Measurements from ENCODE around the gene PALM.
"Not testable (repeated sequence)": the region's sequence is repeated elsewhere in the genome, so short reads cannot be mapped to it uniquely, and the experiment has no call there.

PALM gene

GRCh38 chr19:679418-680286 lies 29.1 kb upstream of the PALM start:
- peak; percentile 81 for DNase-seq (ENCODE audit: low spot score)

- DNase-seq (ENCODE audit: low spot score): peak; percentile 99
These were observed 28.3 kb upstream of the PALM start for GRCh38 chr19:680287-681028.

GRCh38 chr19:681029-682019 lies 27.4 kb upstream of the PALM start:
- DNase-seq (ENCODE audit: low spot score): peak; percentile 7

DNA sequence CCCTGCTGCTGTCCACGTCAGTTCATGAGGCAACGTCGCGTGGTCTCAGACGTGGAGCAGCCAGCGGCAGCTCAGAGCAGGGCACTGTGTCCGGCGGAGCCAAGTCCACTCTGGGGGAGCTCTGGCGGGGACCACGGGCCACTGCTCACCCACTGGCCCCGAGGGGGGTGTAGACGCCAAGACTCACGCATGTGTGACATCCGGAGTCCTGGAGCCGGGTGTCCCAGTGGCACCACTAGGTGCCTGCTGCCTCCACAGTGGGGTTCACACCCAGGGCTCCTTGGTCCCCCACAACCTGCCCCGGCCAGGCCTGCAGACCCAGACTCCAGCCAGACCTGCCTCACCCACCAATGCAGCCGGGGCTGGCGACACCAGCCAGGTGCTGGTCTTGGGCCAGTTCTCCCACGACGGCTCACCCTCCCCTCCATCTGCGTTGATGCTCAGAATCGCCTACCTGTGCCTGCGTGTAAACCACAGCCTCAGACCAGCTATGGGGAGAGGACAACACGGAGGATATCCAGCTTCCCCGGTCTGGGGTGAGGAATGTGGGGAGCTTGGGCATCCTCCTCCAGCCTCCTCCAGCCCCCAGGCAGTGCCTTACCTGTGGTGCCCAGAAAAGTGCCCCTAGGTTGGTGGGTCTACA lies 25.9 kb upstream of the PALM start:
- DNase-seq (ENCODE audit: low spot score): no peak

- peak; percentile 11 for DNase-seq (ENCODE audit: low spot score)
These were observed 23.2 kb upstream of the PALM start for GRCh38 chr19:685454-685931.

DNA sequence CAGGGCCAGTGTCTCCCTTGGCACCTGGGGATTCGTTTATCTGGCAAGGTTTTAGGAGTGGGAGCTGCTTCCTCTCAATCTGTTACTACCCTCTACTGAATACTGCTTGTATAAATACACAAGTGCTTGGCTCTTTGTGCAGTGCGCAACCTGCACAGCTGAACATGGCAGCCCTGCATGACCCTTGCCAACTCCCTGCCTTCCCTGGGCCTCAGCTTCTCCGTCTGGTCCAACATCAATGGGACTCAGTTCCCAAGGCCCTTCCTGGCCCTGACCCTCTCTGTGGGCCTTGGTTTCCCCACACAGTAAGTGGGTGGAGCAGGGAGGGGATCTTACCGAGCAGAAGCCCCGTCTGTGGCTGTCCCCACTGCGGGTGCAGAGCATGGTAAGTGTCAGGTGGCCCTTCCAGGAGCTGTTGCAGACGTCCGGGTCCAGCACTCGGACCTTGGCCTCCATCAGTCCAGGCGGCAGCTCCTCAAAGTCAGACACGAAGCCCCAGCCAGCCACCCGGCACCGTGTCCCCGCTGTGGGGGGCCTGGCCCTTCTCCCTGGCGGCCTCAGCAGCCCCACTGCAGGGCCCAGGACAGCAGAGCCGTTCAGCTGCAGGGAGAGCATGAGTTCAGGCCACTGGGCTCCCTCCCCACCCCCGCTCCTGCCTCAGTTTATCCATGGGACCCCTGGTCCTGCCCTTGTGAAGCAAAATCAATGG lies 22.0 kb upstream of the PALM start:
- no peak for DNase-seq (ENCODE audit: low spot score)

- DNase-seq (ENCODE audit: low spot score): no peak
These were observed 21.1 kb upstream of the PALM start for GRCh38 chr19:687569-688166.

DNA sequence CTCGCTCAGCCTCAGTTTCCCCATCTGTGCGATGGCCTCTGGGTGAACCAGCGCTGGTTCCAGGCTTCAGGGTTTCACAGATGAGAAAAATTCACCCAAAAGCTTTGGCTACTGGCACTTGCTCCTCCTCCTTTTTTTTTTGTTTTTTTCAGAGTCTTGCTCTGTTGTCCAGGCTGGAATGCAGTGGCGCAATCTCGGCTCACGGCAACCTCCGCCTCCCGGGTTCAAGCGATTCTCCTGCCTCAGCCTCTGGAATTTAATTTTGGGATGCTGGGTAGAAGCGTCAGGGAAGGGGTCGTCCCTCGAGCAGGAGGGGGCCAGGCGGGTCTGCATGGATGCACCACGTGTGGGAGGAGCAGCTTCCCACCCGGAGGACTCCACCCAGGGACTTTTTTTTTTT lies 20.5 kb upstream of the PALM start:
- DNase-seq (ENCODE audit: low spot score): no peak

DNA sequence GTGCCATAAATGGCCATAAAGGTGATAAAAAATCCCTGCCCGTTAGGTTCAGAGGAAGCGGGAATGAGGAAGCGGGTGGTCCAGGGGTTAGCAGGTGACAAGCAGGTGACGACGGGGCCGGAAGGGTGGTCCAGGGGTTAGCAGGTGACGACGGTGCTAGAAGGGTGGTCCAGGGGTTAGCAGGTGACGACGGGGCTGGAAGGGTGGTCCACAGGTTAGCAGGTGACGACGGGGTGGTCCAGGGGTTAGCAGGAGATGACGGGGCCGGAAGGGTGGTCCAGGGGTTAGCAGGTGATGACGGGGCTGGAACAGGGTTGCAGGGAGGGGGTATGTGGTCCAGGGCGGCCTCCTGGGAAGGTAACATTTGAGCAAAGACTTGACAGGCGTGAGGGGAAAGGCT lies 19.7 kb upstream of the PALM start:
- no peak for DNase-seq (ENCODE audit: low spot score)

DNA sequence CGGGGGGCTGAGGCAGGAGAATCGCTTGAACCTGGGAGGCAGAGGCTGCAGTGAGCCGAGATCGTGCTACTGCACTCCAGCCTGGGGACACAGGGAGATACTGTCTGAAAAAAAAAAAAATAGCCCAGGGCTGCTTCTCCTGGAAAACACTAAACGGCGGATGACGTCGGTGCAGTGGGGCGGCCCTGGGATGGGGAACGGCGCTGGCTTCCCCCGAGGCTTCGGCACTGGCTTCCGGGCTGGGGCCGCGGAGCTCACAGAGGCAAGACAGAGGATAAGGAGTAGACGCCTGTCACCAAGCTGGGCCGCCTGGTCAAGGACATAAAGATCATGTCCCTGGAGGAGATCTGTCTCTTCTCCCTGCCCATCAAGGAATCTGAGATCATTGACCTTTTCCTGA lies 18.5 kb upstream of the PALM start:
- DNase-seq (ENCODE audit: low spot score): no peak

DNA sequence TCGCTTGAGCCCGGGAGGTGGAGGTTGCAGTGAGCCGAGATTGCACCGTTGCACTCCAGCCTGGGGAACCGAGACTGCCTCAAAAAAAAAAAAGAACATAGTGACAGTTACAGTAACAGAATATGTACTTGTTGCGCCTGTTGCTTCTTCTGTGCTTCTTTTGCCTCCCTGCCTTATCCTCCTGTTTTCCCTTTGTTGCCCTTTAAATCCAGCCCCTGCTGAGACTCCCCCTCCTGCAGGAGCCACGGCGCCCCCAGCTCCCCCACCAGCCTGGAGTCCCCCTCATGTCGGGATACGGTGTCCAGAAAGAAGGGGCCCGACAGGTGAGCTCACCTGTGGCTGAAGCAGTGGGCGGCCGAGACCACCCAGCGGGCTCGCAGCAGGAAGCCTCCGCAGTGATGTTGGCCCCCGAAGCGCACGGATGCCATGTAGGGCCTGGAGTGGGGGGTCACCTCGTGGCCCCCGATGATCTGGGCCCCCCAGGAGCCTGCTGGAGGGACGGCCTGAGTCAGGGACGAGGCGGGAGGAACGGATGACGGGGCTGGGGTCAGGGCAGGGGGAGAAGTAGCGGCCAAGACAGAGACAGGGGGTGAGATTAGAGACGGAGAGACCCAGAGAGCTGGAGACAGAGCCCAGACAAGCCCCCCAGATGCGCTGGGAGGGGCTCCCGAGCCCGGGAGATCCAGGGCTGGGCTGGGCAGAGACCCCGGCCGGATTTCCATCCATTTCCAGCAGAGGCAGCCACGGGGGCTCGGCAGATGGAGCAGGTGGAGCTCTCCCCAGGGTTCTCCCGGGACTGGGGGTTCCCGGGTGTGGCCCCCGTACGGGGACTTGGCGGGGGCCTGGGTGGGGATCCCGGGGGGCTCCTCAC lies 14.0 kb upstream of the PALM start:
- no peak for DNase-seq (ENCODE audit: low spot score)

GRCh38 chr19:695352-695949 lies 13.3 kb upstream of the PALM start, which contains the start of gene PRSS57:
Gene PRSS57, minus strand, starts transcription at chr19:695452. Its CDS starts 22 bp downstream, at chr19:695430.
- DNase-seq (ENCODE audit: low spot score): no peak

- not testable (repeated sequence) for DNase-seq (ENCODE audit: low spot score)
These were observed 10.2 kb upstream of the PALM start for GRCh38 chr19:698529-698928.

DNA sequence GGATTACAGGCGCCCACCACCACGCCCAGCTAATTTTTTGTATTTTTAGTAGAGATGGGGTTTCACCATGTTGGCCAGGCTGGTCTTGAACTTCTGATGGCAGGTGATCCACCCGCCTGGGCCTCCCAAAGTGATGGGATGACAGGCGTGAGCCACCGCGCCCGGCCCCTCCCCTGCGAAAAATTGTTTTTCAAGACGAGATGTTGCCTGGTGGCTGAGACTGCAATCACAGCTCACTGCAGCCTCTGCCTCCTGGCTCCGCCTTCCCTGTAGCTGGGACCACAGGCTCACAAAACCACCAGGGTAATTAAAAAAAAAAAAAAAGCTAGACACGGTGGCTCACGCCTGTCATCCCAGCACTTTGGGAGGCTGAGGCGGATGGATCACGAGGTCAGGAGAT lies 8.8 kb upstream of the PALM start:
- DNase-seq (ENCODE audit: low spot score): not testable (repeated sequence)

- not testable (repeated sequence) for DNase-seq (ENCODE audit: low spot score)
These were observed 5.9 kb upstream of the PALM start for GRCh38 chr19:702847-703246.

DNA sequence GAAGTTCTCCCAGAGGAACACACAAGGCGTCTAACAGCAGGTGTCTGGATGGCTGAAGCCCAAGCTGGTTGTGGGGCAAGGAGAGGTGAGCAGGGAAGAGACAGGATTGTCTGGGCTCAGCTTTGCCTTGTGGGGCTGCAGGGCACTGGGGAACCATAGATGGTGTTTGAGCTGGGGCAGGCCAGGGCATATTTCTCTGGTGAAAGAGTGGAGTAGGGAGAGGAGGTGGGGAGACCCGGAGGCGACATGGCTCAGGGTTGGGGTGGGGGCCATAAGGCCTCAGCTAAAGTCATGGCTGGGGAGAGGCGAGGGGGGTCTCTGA lies 5.4 kb upstream of the PALM start:
- DNase-seq (ENCODE audit: low spot score): no peak

DNA sequence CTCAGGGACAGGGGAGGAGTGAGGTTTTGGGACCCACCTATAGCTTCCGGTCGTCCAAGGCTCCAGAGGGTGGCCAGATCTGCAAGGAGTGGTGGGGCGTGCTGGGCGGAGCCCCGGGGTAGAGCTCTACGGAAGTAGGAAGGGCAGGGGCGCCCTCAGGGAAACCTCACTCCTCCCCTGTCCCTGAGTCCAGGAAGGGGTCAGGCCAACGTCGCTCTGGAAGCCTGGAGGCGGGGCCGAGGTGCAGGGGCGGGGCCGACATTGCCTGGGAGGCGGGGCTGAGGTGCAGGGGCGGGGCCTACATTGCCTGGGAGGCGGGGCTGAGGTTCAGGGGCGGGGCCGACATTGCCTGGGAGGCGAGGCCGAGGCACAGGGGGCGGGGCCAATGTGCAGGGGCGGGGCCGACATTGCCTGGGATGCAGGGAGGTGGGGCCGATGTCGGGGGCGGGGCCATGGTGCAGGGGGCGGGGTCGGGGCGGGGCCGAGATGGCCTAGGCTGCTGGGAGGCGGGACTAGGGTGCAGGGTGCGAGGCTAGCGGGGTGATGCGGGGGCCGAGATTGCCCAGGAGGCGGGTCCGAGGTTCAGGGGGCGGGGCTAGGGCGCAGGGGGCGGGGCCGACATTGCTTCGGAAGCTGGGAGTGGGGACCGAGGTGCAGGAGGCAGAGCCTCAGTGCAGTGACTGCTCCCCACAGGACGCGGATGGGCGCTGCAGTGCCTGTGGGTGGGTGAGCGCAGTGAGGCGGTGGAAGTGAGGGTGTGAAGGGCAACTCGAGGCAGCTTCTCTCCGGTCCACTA lies 4.9 kb upstream of the PALM start:
- peak; percentile 66 for DNase-seq (ENCODE audit: low spot score)

- DNase-seq (ENCODE audit: low spot score): no peak
These were observed 4.3 kb upstream of the PALM start for GRCh38 chr19:704447-704741.
